Esophagus muscularis mucosa (tissue), 4 donors: Measurements from ENCODE around the gene TMEM119. TPM values are rescaled to one million over a fixed set of nuclear protein-coding genes. Genes with fewer than 3 reads are reported as not detected.
A peak's percentile ranks its signal among the peaks of the same experiment; 100 is the strongest.

Experiments
- DNase-seq: peaks from one replicate; pipeline ENCODE4 v3.0.0-alpha.2; 2017; ENCODE audit errors: extremely low spot score
- H3K27ac ChIP-seq, 4 donors: fragments of 200-600 bp; sonication (generic); replicated peaks in 1 of 4; 1 replicate in 3 of 4; 2 replicates in 1 of 4; pipeline ENCODE4 v1.5.1; 2016 to 2019; ENCODE audit warnings: mild to moderate bottlenecking in 1 of 4
- H3K27me3 ChIP-seq, 4 donors: fragments of 200-600 bp; sonication (generic); one replicate each; pipeline versions ENCODE4 v1.5.1 to v1.6.0; 2016 to 2019
- H3K36me3 ChIP-seq, 4 donors: fragments of 200-600 bp; sonication (generic); one replicate each; pipeline ENCODE4 v1.5.1; 2016 to 2019
- H3K4me1 ChIP-seq, 4 donors: fragments of 200-600 bp; sonication (generic); one replicate each; pipeline ENCODE4 v1.5.1; 2016 to 2019
- H3K4me3 ChIP-seq, 4 donors: fragments of 200-600 bp; sonication (generic); 1 replicate in 2 of 4; 2 replicates in 2 of 4; pipeline ENCODE4 v1.5.1; 2016 to 2019; ENCODE audit warnings: mild to moderate bottlenecking in 4 of 4, moderate library complexity in 1 of 4
- H3K9me3 ChIP-seq, 4 donors: fragments of 200-600 bp; sonication (generic); 1 replicate in 3 of 4; 2 replicates in 1 of 4; pipeline ENCODE4 v1.5.1; 2016 to 2019
- EP300 ChIP-seq: sonication (generic); formaldehyde crosslinking; IDR thresholded peaks from one replicate; pipeline ENCODE4 v1.6.1; 2017; ENCODE audit warnings: antibody characterized with exemption
- POLR2A ChIP-seq: fragments of 450-650 bp; IDR thresholded peaks from one replicate; pipeline ENCODE4 v1.6.1; 2017; ENCODE audit warnings: antibody characterized with exemption, moderate library complexity, mild to moderate bottlenecking, low read depth
- POLR2AphosphoS5 ChIP-seq, 2 donors: sonication (generic); formaldehyde crosslinking; IDR thresholded peaks; one replicate each; pipeline ENCODE4 v1.6.1; 2017; ENCODE audit warnings: antibody characterized with exemption in 2 of 2
- WGBS: methylation state at CpG from one replicate; pipeline ENCODE4 v1.1.5; 2018; 5-methylcytosine and 5-hydroxymethylcytosine counted together
- intact Hi-C: fragments of 100-400 bp; cut with DNase I; formaldehyde crosslinking; loops from one replicate; pipeline ENCODE4 v1.15.1; 2023
- total RNA-seq, 4 donors: library from RNA; depleted of rRNA; stranded (reverse); fragments of >200 nt; gene quantifications; one replicate each; pipeline versions ENCODE4 v1.1.0 to v1.2.1, GENCODE V29; 2016
- TF ChIP-seq, protein P1 (sequence below), 3 experiments: fragments of 200-600 bp in 2 of 3; fragments of 450-650 bp in 1 of 3; sonication (generic) in 2 of 3; IDR thresholded peaks; one replicate each; pipeline ENCODE4 v1.5.1; 2017 to 2019; ENCODE audit warnings: antibody characterized with exemption in 3 of 3, mild to moderate bottlenecking in 2 of 3, moderate library complexity in 1 of 3

Gene TMEM119
- total RNA-seq, 4 donors from 2014 or later = 3.6 to 12.2 (median 7.1) TPM

DNA sequence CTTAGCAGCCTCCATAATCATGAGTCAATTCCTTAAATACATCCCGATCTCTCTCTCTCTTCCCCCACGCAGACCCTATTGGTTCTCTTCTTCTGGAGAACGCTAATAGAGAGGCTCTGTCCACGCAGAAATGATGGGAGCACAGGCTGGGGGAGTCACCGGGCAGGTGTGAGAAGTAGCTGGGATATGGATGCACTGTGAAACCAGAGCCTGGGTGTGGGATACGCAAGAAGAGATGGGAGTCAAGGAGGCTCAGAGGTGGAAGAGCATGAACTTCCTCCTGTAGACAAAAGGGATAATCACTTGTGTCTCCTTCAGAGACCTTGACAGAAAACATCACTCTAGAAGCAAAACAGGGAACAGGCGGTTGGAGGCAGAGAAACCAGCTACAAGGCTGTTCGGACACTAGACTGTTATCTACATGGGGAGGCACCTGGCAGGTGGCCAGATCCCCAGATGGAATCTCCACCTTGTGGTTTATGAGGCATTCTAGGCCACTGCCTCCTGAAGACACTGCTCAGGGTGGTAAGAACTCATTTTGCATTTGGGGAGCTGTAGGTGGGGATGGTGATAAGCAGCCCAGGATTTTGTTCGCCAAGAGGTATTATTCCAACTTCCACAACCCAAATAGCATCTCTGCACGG is 43.0 kb upstream of the TMEM119 start:
- Histone ChIP-seq H3K4me3 (no peak overlapping the region), H3K36me3 (peaks cover 8 to 17% (median 14%) of the 10 kb centered on the region in 4 donors), H3K27me3 (no peaks in the 10 kb centered on the region), H3K27ac (peak overlapping the region in 3 of 4 donors; percentile 21 to 60 (median 50)), H3K9me3 (no peaks in the 10 kb centered on the region), H3K4me1 (peaks cover 50 to 82% (median 61%) of the 10 kb centered on the region in 4 donors)
- DNase-seq = no peak
- WGBS = 73% methylated on average over 9 of the region's 10 CpGs
- intact Hi-C loops = no loop called here
- TF ChIP-seq EP300 (no peak), POLR2AphosphoS5 (IDR thresholded peaks at IDR 0.05) (peak in 1 of 2 donors; percentile 22)

DNA sequence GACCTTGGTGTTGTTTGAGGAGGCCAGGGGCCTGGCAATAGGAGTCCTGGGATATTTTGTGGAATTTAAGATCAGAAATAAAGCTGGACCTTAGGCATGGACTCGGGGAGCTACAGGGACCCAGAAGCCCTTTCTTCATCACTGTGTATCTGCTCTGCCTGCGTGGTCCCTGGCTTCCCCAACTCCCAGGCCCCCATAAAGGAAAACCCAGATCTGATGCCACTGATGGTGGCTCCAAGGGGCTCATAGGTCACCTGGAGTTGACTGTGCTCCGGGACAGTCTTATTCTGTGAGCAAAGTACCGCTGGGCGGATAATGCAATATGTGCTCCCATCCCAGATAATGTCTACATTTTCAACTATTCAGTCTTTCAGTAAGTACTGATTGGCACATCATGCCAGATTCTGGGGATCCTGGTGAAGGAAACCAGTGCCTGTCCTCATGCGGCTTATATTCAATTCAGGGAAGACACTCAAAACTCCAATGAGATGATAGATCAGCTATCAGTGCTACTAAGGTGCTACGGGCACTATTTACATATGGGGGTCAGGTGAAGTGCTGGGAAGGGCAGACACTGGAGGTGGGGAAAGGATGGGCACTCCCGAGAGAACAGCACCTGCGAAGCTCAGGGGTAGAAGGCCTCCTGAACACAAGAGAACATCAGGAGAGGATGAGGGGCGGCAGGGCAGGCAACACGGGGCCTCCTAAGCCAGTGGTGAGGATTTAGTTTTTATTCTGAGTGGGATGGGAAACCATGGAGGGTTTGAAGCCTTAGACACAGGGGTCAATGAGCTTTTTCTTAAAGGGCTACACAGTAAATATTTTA is 41.3 kb upstream of the TMEM119 start:
- Histone ChIP-seq H3K27me3 (peaks cover 0 to 7% (median 0%) of the 10 kb centered on the region in 4 donors), H3K4me1 (peaks cover 44 to 80% (median 54%) of the 10 kb centered on the region in 4 donors), H3K27ac (peak overlapping the region; percentile 49 to 63 (median 59)), H3K9me3 (no peaks in the 10 kb centered on the region), H3K36me3 (peaks cover 0 to 1% (median 0%) of the 10 kb centered on the region in 4 donors), H3K4me3 (no peak overlapping the region)
- intact Hi-C loops = no loop called here
- TF ChIP-seq EP300 = no peak
- TF ChIP-seq, protein P1, sequence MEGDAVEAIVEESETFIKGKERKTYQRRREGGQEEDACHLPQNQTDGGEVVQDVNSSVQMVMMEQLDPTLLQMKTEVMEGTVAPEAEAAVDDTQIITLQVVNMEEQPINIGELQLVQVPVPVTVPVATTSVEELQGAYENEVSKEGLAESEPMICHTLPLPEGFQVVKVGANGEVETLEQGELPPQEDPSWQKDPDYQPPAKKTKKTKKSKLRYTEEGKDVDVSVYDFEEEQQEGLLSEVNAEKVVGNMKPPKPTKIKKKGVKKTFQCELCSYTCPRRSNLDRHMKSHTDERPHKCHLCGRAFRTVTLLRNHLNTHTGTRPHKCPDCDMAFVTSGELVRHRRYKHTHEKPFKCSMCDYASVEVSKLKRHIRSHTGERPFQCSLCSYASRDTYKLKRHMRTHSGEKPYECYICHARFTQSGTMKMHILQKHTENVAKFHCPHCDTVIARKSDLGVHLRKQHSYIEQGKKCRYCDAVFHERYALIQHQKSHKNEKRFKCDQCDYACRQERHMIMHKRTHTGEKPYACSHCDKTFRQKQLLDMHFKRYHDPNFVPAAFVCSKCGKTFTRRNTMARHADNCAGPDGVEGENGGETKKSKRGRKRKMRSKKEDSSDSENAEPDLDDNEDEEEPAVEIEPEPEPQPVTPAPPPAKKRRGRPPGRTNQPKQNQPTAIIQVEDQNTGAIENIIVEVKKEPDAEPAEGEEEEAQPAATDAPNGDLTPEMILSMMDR (IDR thresholded peaks at IDR 0.05) = no peak
- TF ChIP-seq POLR2A = no peak
- no peak for TF ChIP-seq POLR2AphosphoS5 (IDR thresholded peaks at IDR 0.05)
- no peak for DNase-seq
- WGBS = 83% methylated on average over 11 of the region's 11 CpGs

DNA sequence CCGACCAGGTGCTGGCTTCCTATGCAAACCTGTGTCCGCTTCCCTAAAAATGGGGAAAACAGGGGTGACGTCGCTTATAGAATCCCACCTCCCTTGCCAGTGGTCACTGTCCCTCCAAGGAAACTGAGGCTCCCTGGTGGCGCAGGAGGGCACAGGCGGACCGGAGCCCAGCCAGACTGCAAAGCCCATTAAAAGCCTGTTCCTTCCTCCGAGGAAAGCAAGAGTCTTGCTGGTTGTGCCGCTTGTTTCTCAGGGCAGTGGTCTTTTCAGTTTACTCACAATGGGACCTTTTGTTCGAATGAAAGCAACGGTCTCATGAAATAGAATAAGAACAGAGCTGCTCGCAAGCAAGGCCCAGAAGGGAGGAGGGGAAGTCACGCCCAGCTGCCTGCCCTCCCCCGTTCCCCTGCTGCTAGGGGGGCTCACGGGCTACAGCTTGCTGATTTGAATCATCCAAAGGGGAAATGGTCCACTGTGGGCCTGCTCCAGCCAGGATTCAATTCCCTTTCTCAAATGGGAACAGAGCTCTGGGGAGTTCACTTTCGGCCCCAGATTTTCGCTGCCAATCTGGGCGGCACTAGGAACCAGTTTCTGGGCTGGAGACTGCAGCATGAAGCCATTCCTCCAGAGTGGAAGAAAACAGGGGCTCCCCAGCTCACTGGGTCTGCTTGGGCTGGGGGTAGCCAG is 40.4 kb upstream of the TMEM119 start:
- Histone ChIP-seq H3K4me1 (peaks cover 35 to 73% (median 47%) of the 10 kb centered on the region in 4 donors), H3K9me3 (no peaks in the 10 kb centered on the region), H3K36me3 (no peaks in the 10 kb centered on the region), H3K4me3 (peak overlapping the region in 3 of 4 donors; percentile 1 to 40 (median 37)), H3K27ac (peak overlapping the region; percentile 49 to 63 (median 59)), H3K27me3 (peaks cover 0 to 16% (median 0%) of the 10 kb centered on the region in 4 donors)
- intact Hi-C loops = no loop called here
- WGBS = 19% methylated on average over 16 of the region's 18 CpGs
- no peak for DNase-seq
- TF ChIP-seq, protein P1 (IDR thresholded peaks at IDR 0.05) = no peak
- TF ChIP-seq EP300 = no peak
- peak; percentile 42 to 49 for TF ChIP-seq POLR2AphosphoS5 (IDR thresholded peaks at IDR 0.05)

DNA sequence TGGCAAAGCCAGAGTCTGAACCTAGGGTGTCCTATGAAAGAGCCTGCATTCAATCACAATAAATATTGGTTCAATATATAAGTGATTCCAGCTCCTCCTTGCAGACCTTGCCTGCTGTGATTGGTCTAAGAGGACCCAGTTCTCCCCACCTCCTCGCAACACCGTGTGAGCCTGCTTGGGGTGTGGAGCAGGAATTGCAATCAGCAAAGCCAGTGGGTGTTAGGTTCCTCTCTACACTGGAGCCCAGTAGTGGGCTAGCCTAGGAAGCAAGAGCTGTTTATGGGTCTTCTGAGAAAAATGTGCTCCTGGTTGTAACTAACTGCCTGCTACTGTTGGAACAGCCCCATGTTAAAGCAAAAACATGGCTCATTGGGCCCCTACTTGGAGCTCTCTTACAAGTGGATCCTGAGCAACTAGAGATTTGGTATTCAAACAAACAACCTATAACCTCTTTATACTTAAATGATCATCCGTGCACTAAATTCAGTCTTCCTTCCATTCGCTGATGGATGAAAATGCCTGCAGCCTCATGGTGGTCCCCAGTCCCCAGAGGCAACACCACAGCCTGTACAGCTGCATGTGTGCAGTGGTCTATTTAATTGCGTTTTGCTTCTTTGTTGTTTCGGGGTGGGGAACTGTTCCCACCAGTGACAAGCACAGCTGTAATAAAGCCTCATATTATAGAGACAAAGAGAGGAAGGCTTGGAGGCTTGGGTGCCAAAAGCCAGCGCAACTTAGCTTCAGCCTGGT is 39.5 kb upstream of the TMEM119 start:
- intact Hi-C loops = no loop called here
- no peak overlapping the region for H3K4me3 ChIP-seq
- peaks cover 0 to 21% (median 0%) of the 10 kb centered on the region in 4 donors for H3K27me3 ChIP-seq
- H3K9me3 ChIP-seq = no peaks in the 10 kb centered on the region
- TF ChIP-seq, protein P1 (IDR thresholded peaks at IDR 0.05) = no peak
- TF ChIP-seq POLR2A (no peak), EP300 (no peak), POLR2AphosphoS5 (IDR thresholded peaks at IDR 0.05) (no peak)
- H3K27ac ChIP-seq = peak overlapping the region; percentile 49 to 63 (median 59)
- DNase-seq = no peak
- peaks cover 33 to 68% (median 46%) of the 10 kb centered on the region in 4 donors for H3K4me1 ChIP-seq
- H3K36me3 ChIP-seq = no peaks in the 10 kb centered on the region
- 71% methylated on average over 7 of the region's 7 CpGs for WGBS
